Fibroblast of lung (primary cell): Measurements from ENCODE around the gene PDLIM5. TPM values are rescaled to one million over a fixed set of nuclear protein-coding genes. Genes with fewer than 3 reads are reported as not detected.

ENCODE experiments used
- DNase-seq, 2 donors: peaks; one replicate each; pipeline versions ENCODE4 v3.0.0 to v3.0.0-alpha.2; 2010; ENCODE audit warnings: low read depth in 2 of 2
- H2AFZ ChIP-seq: 2 replicates; pipeline ENCODE4 v1.5.1; 2012; ENCODE audit warnings: low read length, control low read depth, inconsistent platforms
- H3K27ac ChIP-seq: 2 replicates; pipeline ENCODE4 v1.5.1; 2011; ENCODE audit warnings: low read length, control low read depth; ENCODE audit not compliant: insufficient read depth
- H3K27me3 ChIP-seq: 2 replicates; pipeline ENCODE4 v1.5.1; 2011; ENCODE audit warnings: mild to moderate bottlenecking, low read length; ENCODE audit not compliant: control insufficient read depth, insufficient read depth
- H3K36me3 ChIP-seq: 2 replicates; pipeline ENCODE4 v1.5.1; 2011; ENCODE audit warnings: low read length; ENCODE audit not compliant: control insufficient read depth, insufficient read depth
- H3K4me1 ChIP-seq: 2 replicates; pipeline ENCODE4 v1.5.1; 2011; ENCODE audit warnings: low read length; ENCODE audit not compliant: control insufficient read depth, insufficient read depth; ENCODE audit errors: extremely low read depth
- H3K4me2 ChIP-seq: 2 replicates; pipeline ENCODE4 v1.5.1; 2011; ENCODE audit warnings: low read length, control low read depth; ENCODE audit not compliant: insufficient read depth; ENCODE audit errors: extremely low read depth
- H3K4me3 ChIP-seq, 4 experiments: fragments of 200-600 bp in 1 of 4; sonication (generic) in 1 of 4; replicated peaks in 1 of 4; 2 replicates each; pipeline ENCODE4 v1.5.1; 2011 to 2016; ENCODE audit warnings: low read length in 4 of 4, low read depth in 3 of 4, mild to moderate bottlenecking in 3 of 4, control low read depth in 2 of 4, inconsistent platforms in 1 of 4, mixed read lengths in 1 of 4; ENCODE audit not compliant: insufficient read depth in 1 of 4; ENCODE audit errors: control extremely low read depth in 1 of 4
- H3K79me2 ChIP-seq: 2 replicates; pipeline ENCODE4 v1.5.1; 2012; ENCODE audit warnings: mild to moderate bottlenecking, low read length, inconsistent platforms; ENCODE audit not compliant: control insufficient read depth, insufficient read depth
- H3K9ac ChIP-seq: 2 replicates; pipeline ENCODE4 v1.5.1; 2011; ENCODE audit warnings: mild to moderate bottlenecking, low read length, control low read depth; ENCODE audit not compliant: insufficient read depth
- H3K9me3 ChIP-seq: 2 replicates; pipeline ENCODE4 v1.5.1; 2012; ENCODE audit warnings: low read depth, low read length; ENCODE audit not compliant: control insufficient read depth, insufficient read depth
- H4K20me1 ChIP-seq: 2 replicates; pipeline ENCODE4 v1.5.1; 2011; ENCODE audit warnings: low read length; ENCODE audit not compliant: control insufficient read depth, insufficient read depth; ENCODE audit errors: extremely low read depth
- CTCF ChIP-seq, 2 donors: IDR thresholded peaks in 1 of 2; conservative IDR thresholded peaks in 1 of 2; 1 replicate in 1 of 2; 2 replicates in 1 of 2; pipeline ENCODE4 v1.5.1; 2011 to 2012; ENCODE audit warnings: low read length in 2 of 2, control low read depth in 1 of 2, inconsistent platforms in 1 of 2, low read depth in 1 of 2, mild to moderate bottlenecking in 1 of 2
- EZH2 ChIP-seq: IDR thresholded peaks from 2 replicates; pipeline ENCODE4 v1.5.1; 2012; ENCODE audit warnings: low read length, control low read depth, mild to moderate bottlenecking; ENCODE audit errors: missing control alignments
- polyA plus RNA-seq, 2 donors: library from polyadenylated mRNA; depleted of rRNA in 1 of 2; stranded (reverse) in 1 of 2; unstranded in 1 of 2; fragments of >200 nt; gene quantifications; 2 replicates each; pipeline ENCODE4 v1.2.1, GENCODE V29; 2011 to 2012; ENCODE audit warnings: missing spikeins in 1 of 2
- total RNA-seq: library from RNA; depleted of rRNA; stranded (reverse); fragments of >200 nt; gene quantifications from 2 replicates; pipeline ENCODE4 v1.2.1, GENCODE V29; 2014

PDLIM5 gene
- total and polyA plus RNA-seq, 2 donors (not counting 1 experiment from before 2014, with no cell fraction given), result 28.4 to 113 TPM

- Histone ChIP-seq H3K79me2 (no peaks in the 10 kb centered on the region), H4K20me1 (no peaks in the 10 kb centered on the region), H2AFZ (no peak overlapping the region), H3K4me1 (no peaks in the 10 kb centered on the region), H3K9ac (no peak overlapping the region), H3K27me3 (no peaks in the 10 kb centered on the region), H3K27ac (no peak overlapping the region), H3K4me3 (no peak overlapping the region), H3K9me3 (no peaks in the 10 kb centered on the region), H3K36me3 (no peaks in the 10 kb centered on the region), H3K4me2 (no peak overlapping the region)
- DNase-seq, result no peak
- TF ChIP-seq CTCF (conservative IDR thresholded peaks at IDR 0.05 in 1 of 2, IDR thresholded peaks at IDR 0.05 in 1 of 2; ENCODE audit: low read depth in 1 of 2, low read length in 2 of 2), result no peak
- TF ChIP-seq EZH2, result no peak
Observed at GRCh38 chr4:94434505-94434904, 17.2 kb upstream of the PDLIM5 start.

GRCh38 chr4:94435874-94436273, 15.9 kb upstream of the PDLIM5 start:
- DNase-seq, result no peak

GRCh38 chr4:94436512-94436911, 15.2 kb upstream of the PDLIM5 start:
- no peak overlapping the region for H3K4me2 ChIP-seq
- no peak for DNase-seq
- no peaks in the 10 kb centered on the region for H3K27me3 ChIP-seq
- H3K9ac ChIP-seq, result no peak overlapping the region
- no peak for TF ChIP-seq EZH2
- no peak for TF ChIP-seq CTCF (conservative IDR thresholded peaks at IDR 0.05 in 1 of 2, IDR thresholded peaks at IDR 0.05 in 1 of 2; ENCODE audit: low read depth in 1 of 2, low read length in 2 of 2)
- H3K27ac ChIP-seq, result no peak overlapping the region
- H2AFZ ChIP-seq, result no peak overlapping the region
- no peaks in the 10 kb centered on the region for H3K36me3 ChIP-seq
- H3K4me3 ChIP-seq, result no peak overlapping the region
- no peaks in the 10 kb centered on the region for H3K4me1 ChIP-seq
- no peaks in the 10 kb centered on the region for H3K79me2 ChIP-seq
- H4K20me1 ChIP-seq, result no peaks in the 10 kb centered on the region
- no peaks in the 10 kb centered on the region for H3K9me3 ChIP-seq

More at GRCh38 chr4:94435874-94436273, 15.9 kb upstream of the PDLIM5 start:
- no peak overlapping the region for H2AFZ ChIP-seq
- H3K27ac ChIP-seq, result no peak overlapping the region
- H3K9me3 ChIP-seq, result no peaks in the 10 kb centered on the region
- H3K36me3 ChIP-seq, result no peaks in the 10 kb centered on the region
- H3K9ac ChIP-seq, result no peak overlapping the region
- no peak overlapping the region for H3K4me3 ChIP-seq
- no peaks in the 10 kb centered on the region for H3K4me1 ChIP-seq
- H3K27me3 ChIP-seq, result no peaks in the 10 kb centered on the region
- H3K79me2 ChIP-seq, result no peaks in the 10 kb centered on the region
- no peaks in the 10 kb centered on the region for H4K20me1 ChIP-seq
- TF ChIP-seq CTCF (conservative IDR thresholded peaks at IDR 0.05 in 1 of 2, IDR thresholded peaks at IDR 0.05 in 1 of 2; ENCODE audit: low read depth in 1 of 2, low read length in 2 of 2) (no peak), EZH2 (no peak)
- H3K4me2 ChIP-seq, result no peak overlapping the region
